Measurements from ENCODE around the gene DYRK1B.

- no peak for TF ChIP-seq CTCF (IDR thresholded peaks at IDR 0.05)
- TF ChIP-seq POLR2A (IDR thresholded peaks at IDR 0.05), result no peak
These were observed 28.9 kb downstream of the DYRK1B start for GRCh38 chr19:39805104-39805503.

Data from Peyer's patch (tissue), 4 donors.